Kidney capillary endothelial cell (primary cell): ENCODE measurements around the gene CCND2.

Experiments
- DNase-seq: peaks from one replicate; pipeline ENCODE4 v3.0.0-alpha.2; 2018; ENCODE audit warnings: low spot score

Gene CCND2

GRCh38 chr12:4256043-4256826 is 17.3 kb upstream of the CCND2 start:
- DNase-seq: no peak

DNA sequence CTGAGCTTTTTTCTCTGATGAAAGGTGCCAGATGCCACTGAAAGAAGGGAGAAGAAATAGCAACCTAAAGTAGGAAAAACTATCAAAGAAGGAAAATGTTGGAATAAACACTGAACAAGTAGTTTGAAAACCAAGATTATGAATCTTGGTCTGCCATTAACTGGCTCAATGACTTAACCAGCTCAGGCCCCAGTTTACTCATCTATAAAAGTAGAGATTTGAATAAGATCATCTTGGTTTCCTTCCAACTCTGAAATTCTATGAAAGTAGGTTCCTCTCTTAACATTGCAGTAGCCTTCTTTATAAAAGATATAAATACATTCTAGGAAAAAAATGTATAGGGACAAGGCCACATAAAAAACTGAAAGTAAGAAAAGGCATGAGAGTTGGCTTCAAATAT is 16.1 kb upstream of the CCND2 start:
- DNase-seq: no peak

DNA sequence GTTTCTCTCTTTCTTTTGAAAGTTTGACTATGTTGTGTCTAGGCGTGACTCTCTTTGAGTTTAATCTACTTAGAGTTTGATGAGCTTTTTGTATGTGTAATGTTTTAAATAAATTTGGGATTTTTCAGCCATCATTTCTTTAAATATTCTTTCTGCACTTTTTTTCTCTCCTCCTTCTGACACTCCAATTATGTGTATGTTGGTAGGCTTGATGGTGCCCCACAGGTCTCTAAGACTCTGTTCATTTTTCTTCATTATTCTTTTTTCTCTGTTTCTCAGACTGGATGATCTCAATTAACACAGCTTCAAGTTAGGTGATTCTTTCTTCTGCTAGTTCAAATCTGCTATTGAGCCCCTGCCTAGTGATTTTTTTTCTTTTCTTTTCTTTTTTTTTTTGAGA is 14.5 kb upstream of the CCND2 start:
- no peak for DNase-seq

GRCh38 chr12:4261655-4262054 is 11.9 kb upstream of the CCND2 start:
- no peak for DNase-seq

- DNase-seq: peak; percentile 90
Measured at GRCh38 chr12:4265280-4265679, 8.3 kb upstream of the CCND2 start.

GRCh38 chr12:4266990-4267389 is 6.6 kb upstream of the CCND2 start:
- no peak for DNase-seq

DNA sequence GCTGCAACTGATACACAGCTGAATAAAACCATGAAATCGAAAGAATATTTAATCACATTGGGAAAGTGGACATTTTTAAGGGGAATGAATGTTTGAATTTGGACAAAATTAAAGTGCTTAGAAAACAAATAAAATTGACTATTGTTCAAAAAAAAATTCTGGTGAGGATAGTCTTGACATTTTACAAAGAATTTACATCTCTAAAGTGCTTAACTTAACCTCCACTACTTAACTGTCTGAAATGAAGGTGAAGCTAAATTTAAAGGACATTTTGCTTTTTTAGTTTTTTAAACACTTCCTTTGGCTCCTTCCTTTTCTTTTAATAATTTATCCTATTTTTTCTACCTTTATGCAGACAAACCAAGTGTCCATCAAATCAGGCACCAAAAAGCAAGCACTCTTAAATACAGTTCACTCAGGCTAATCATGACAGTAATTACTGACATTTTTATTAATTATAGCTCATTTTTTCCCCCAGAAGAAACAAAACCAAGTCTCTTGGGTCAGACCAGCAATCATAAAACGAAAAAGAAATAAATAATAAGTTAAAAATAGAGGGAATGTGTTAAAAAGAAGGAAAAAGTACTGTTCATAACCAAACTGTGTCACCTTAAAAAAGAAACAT is 5.7 kb upstream of the CCND2 start:
- no peak for DNase-seq

GRCh38 chr12:4268329-4269181 is 5.0 kb upstream of the CCND2 start:
- DNase-seq: no peak

- DNase-seq: no peak
Measured at GRCh38 chr12:4269279-4269991, 4.1 kb upstream of the CCND2 start.

DNA sequence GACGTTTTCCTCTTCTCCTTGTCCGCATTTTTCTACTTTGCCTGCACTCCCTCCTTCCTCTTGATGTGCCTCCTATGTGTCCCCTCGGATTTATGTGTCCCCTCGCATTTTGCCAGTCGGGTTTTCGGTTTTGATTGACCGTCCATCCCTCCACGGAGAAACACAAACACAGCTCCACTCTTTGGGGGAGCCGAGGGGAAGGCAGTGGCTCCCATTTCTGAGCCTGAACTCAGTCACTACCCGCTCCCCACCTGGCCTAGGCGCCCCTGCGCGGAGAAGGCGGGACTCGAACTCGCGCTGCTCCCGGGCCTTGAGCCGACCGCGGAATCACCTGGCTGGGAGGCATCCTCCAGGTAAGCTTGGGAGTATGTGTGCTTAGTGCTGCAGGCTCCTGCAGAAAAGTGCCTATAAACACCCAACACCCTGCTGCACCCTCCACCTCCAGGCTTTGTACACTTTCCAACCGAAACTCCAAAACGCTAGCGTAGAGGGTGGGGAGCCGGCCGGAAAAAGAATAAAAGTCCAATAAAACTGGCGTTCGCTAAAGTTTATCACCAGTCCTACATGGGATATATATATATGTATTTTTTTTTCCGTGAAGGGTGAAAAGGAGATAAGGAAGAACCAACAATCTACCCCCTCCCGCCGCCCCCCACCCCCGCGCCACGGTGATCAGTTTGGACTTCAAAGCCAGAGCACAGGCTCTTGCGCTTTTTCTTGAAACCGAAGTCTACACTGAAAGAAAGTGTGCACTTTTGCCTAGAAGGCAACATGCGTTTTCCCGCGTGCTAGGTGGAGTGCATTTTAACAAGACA is 3.3 kb upstream of the CCND2 start:
- no peak for DNase-seq

GRCh38 chr12:4270831-4271716 is 2.5 kb upstream of the CCND2 start:
- no peak for DNase-seq

- no peak for DNase-seq
Measured at GRCh38 chr12:4271717-4272423, 1.7 kb upstream of the CCND2 start.

DNA sequence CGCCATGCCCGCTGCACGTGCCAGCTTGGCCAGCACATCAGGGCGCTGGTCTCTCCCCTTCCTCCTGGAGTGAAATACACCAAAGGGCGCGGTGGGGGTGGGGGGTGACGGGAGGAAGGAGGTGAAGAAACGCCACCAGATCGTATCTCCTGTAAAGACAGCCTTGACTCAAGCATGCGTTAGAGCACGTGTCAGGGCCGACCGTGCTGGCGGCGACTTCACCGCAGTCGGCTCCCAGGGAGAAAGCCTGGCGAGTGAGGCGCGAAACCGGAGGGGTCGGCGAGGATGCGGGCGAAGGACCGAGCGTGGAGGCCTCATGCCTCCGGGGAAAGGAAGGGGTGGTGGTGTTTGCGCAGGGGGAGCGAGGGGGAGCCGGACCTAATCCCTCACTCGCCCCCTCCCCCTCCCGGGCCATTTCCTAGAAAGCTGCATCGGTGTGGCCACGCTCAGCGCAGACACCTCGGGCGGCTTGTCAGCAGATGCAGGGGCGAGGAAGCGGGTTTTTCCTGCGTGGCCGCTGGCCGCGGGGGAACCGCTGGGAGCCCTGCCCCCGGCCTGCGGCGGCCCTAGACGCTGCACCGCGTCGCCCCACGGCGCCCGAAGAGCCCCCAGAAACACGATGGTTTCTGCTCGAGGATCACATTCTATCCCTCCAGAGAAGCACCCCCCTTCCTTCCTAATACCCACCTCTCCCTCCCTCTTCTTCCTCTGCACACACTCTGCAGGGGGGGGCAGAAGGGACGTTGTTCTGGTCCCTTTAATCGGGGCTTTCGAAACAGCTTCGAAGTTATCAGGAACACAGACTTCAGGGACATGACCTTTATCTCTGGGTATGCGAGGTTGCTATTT is 914 bp upstream of the CCND2 start:
- no peak for DNase-seq

DNA sequence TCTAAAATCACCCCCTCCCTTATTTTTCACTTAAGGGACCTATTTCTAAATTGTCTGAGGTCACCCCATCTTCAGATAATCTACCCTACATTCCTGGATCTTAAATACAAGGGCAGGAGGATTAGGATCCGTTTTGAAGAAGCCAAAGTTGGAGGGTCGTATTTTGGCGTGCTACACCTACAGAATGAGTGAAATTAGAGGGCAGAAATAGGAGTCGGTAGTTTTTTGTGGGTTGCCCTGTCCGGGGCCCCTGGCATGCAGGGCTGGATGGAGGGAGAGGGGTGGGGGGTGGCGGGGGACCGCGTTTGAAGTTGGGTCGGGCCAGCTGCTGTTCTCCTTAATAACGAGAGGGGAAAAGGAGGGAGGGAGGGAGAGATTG is 300 bp upstream of the CCND2 start:
- no peak for DNase-seq

GRCh38 chr12:4274396-4275015 is 944 bp downstream of the CCND2 start:
- DNase-seq: no peak

GRCh38 chr12:4275016-4275869 is 1.7 kb downstream of the CCND2 start:
- no peak for DNase-seq

- DNase-seq: no peak
Measured at GRCh38 chr12:4275870-4276301, 2.3 kb downstream of the CCND2 start.
